ENCODE measurements around the gene ATL1.

Gene ATL1

GRCh38 chr14:50668826-50669143 is 108.8 kb downstream of the ATL1 start:
- H3K4me3 ChIP-seq (ENCODE audit: low read length): peak overlapping the region; percentile 78
- DNase-seq (ENCODE audit: low read depth): no peak
- TF ChIP-seq, protein P1, sequence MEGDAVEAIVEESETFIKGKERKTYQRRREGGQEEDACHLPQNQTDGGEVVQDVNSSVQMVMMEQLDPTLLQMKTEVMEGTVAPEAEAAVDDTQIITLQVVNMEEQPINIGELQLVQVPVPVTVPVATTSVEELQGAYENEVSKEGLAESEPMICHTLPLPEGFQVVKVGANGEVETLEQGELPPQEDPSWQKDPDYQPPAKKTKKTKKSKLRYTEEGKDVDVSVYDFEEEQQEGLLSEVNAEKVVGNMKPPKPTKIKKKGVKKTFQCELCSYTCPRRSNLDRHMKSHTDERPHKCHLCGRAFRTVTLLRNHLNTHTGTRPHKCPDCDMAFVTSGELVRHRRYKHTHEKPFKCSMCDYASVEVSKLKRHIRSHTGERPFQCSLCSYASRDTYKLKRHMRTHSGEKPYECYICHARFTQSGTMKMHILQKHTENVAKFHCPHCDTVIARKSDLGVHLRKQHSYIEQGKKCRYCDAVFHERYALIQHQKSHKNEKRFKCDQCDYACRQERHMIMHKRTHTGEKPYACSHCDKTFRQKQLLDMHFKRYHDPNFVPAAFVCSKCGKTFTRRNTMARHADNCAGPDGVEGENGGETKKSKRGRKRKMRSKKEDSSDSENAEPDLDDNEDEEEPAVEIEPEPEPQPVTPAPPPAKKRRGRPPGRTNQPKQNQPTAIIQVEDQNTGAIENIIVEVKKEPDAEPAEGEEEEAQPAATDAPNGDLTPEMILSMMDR (IDR thresholded peaks at IDR 0.05; ENCODE audit: insufficient read depth, low read depth, low read length, missing control alignments): no peak

DNA sequence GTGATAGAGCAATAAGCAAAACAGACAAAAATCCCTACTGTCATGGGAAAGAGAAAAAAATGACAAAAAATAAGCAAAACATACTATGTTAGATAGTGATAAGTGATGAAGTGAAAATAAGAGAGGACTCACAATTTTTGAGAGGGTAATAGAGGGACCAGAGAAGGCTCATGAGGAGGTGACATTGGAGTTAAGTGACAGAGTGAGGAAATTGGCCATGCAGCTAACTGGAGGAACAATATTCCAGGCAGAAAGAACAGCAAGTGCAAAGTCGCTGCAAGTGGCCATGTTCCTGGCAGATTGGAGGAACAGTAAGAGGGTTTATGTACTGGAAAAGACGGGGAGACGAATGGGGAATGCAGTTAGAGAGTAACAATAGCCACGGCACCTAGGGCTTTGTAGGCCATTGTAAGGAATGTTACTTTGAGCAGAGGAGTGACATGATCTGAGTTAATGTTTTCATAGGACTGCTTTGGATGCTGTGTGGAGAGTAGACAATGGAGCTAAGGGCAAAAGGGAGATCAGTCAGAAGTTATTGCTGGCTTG is 109.6 kb downstream of the ATL1 start:
- TF ChIP-seq, protein P1 (IDR thresholded peaks at IDR 0.05; ENCODE audit: insufficient read depth, low read depth, low read length, missing control alignments): no peak
- DNase-seq (ENCODE audit: low read depth): no peak
- H3K4me3 ChIP-seq (ENCODE audit: low read length): no peak overlapping the region

GRCh38 chr14:50670196-50670865 is 110.4 kb downstream of the ATL1 start:
- TF ChIP-seq, protein P1 (IDR thresholded peaks at IDR 0.05; ENCODE audit: insufficient read depth, low read depth, low read length, missing control alignments): no peak
- H3K4me3 ChIP-seq (ENCODE audit: low read length): no peak overlapping the region
- no peak for DNase-seq (ENCODE audit: low read depth)

GRCh38 chr14:50670866-50671256 is 110.9 kb downstream of the ATL1 start:
- no peak for DNase-seq (ENCODE audit: low read depth)
- TF ChIP-seq, protein P1 (IDR thresholded peaks at IDR 0.05; ENCODE audit: insufficient read depth, low read depth, low read length, missing control alignments): no peak

DNA sequence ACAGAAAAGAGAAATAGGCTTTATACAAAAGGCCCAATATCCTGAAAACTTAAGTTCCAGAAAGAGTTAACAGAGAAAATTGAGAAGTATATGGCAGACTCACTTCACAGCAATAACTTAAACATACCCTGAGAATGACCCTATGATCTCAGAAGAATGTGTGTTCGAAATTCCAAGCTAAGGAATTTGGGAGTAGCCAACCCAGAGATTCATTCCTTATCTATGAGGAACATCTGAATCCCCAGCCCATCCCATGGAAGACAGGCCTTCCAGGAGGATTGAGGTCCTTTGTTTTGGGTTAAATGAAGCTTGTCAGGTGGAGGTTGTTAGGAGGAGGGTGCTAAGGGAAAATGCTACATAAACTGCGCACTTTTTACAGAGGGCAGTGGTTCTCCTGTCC is 115.7 kb downstream of the ATL1 start:
- peak; percentile 46 for DNase-seq (ENCODE audit: low read depth)
- TF ChIP-seq, protein P1 (IDR thresholded peaks at IDR 0.05; ENCODE audit: insufficient read depth, low read depth, low read length, missing control alignments): no peak
- no peak overlapping the region for H3K4me3 ChIP-seq (ENCODE audit: low read length)

More at GRCh38 chr14:50670866-50671256, 110.9 kb downstream of the ATL1 start:
- H3K4me3 ChIP-seq (ENCODE audit: low read length): no peak overlapping the region

DNA sequence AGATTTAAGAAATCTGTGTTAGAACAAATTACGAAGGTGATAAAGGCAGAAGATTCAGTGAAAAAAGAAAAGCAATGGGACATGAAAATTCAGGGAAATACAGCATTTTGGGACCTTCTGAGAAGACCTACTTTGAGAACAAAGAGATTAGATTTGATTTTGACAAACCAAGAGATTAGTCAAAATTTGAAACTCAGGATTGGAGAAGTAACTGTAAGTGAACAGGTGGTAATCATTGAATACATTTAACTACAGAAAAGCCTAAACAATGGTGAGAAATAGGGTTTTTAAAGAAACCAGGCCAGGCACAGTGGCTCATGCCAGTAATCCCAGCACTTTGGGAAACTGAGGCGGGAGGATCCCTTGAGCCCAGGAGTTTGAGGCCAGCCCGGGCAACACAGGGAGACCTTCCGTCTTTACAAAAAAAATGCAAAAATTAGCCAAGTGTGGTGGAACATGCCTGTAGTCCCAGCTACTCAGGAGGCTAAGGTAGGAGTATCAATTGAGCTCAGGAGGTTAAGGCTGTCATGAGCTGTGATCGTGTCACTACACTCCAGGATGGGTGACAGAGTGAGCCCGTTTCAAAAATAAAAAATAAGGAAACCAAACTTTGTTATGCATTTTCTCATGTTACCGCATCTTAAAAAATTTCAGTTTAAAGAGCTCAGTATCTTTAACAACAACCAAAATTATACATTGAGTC is 117.0 kb downstream of the ATL1 start:
- DNase-seq (ENCODE audit: low read depth): no peak
- TF ChIP-seq, protein P1 (IDR thresholded peaks at IDR 0.05; ENCODE audit: insufficient read depth, low read depth, low read length, missing control alignments): no peak
- no peak overlapping the region for H3K4me3 ChIP-seq (ENCODE audit: low read length)

All from epithelial cell of esophagus (primary cell).